Kidney (tissue), 14 donors: ENCODE data around the gene AKAP8. TPM values are rescaled to one million over a fixed set of nuclear protein-coding genes. Genes with fewer than 3 reads are reported as not detected.

Source experiments
- DNase-seq, 5 donors: peaks; one replicate each; pipeline ENCODE4 v3.0.0-alpha.2; 2013 to 2020
- FAIRE-seq: peaks from 2 replicates; lab custom pipeline; 2012; peaks lifted over from hg19 to GRCh38; lab: Jason Lieb, UNC
- H3K27ac ChIP-seq, 2 donors: one replicate each; pipeline ENCODE4 v1.7.0; 2013; ENCODE audit warnings: low read depth in 2 of 2, low read length in 2 of 2, inconsistent platforms in 1 of 2
- H3K27me3 ChIP-seq: one replicate; pipeline ENCODE4 v1.7.1; 2013; ENCODE audit warnings: low read length, inconsistent platforms; ENCODE audit not compliant: control insufficient read depth, insufficient read depth
- H3K36me3 ChIP-seq, 3 donors: one replicate each; pipeline versions ENCODE4 v1.7.0 to v1.7.1; 2013; ENCODE audit warnings: low read length in 3 of 3, control low read depth in 1 of 3, inconsistent platforms in 1 of 3; ENCODE audit not compliant: insufficient read depth in 3 of 3, control insufficient read depth in 2 of 3
- H3K4me1 ChIP-seq, 3 donors: one replicate each; pipeline versions ENCODE4 v1.7.0 to v1.7.1; 2013; ENCODE audit warnings: low read length in 3 of 3, inconsistent platforms in 1 of 3, low read depth in 1 of 3; ENCODE audit not compliant: control insufficient read depth in 2 of 3, insufficient read depth in 2 of 3
- H3K4me3 ChIP-seq, 3 donors: one replicate each; pipeline versions ENCODE4 v1.7.0 to v1.8.1; 2013; ENCODE audit warnings: low read length in 3 of 3, control low read depth in 1 of 3, inconsistent platforms in 1 of 3
- H3K9ac ChIP-seq, 3 donors: one replicate each; pipeline versions ENCODE4 v1.7.0 to v1.7.1; 2013; ENCODE audit warnings: low read length in 3 of 3, control low read depth in 1 of 3, inconsistent platforms in 1 of 3
- H3K9me3 ChIP-seq, 3 donors: one replicate each; pipeline versions ENCODE4 v1.7.0 to v1.7.1; 2013; ENCODE audit warnings: low read length in 3 of 3, control low read depth in 1 of 3, inconsistent platforms in 1 of 3; ENCODE audit not compliant: control insufficient read depth in 2 of 3, insufficient read depth in 1 of 3
- CTCF ChIP-seq: IDR thresholded peaks from 3 replicates; pipeline ENCODE4 v1.5.1; 2012; ENCODE audit warnings: mild to moderate bottlenecking, moderate library complexity, borderline replicate concordance; ENCODE audit not compliant: insufficient read depth; ENCODE audit errors: extremely low read depth
- intact Hi-C: fragments of 100-400 bp; cut with DNase I; formaldehyde crosslinking; loops from one replicate; pipeline ENCODE4 v1.11.1; 2022
- polyA plus RNA-seq: library from polyadenylated mRNA; stranded (reverse); fragments of 350-450 nt; fragmentation: Illumina TruSeq; extraction: RNeasy Lipid Tissue Mini Kit (QIAGEN cat#74804); gene quantifications from one replicate; pipeline ENCODE4 v1.2.3, GENCODE V29; 2014; ENCODE audit warnings: low read depth, low replicate concordance; ENCODE audit not compliant: insufficient read depth
- total RNA-seq: library from RNA; stranded (reverse); fragmentation: NEBNext Ultra II Directional; extraction: Animal tissue kit (Norgen Biotek cat#: 25700); gene quantifications from one replicate; pipeline ENCODE4 v1.2.1, GENCODE V29; 2021
- donor health status: control.
- donor health status: control.
- donor health status: control.
- donor health status: control.
- donor health status: control.
- donor health status: DM: yes; HTN: yes; CAD: no.
- donor health status: Normal renal cell carcinoma (clear cell type).

AKAP8 gene
- total and polyA plus RNA-seq, 2 donors from 2014 or later: 11.5 to 60.2 TPM

- Histone ChIP-seq H3K27ac (no peak overlapping the region), H3K9me3 (no peaks in the 10 kb centered on the region), H3K4me3 (no peak overlapping the region), H3K27me3 (no peaks in the 10 kb centered on the region), H3K36me3 (peaks cover 5 to 15% (median 11%) of the 10 kb centered on the region in 3 donors), H3K9ac (no peak overlapping the region), H3K4me1 (no peaks in the 10 kb centered on the region)
- no peak for DNase-seq
- no peak for FAIRE-seq
- no peak for TF ChIP-seq CTCF
- intact Hi-C loops: no loop called here
These were observed 44.5 kb upstream of the AKAP8 start for GRCh38 chr19:15424121-15424520.

- no peak for FAIRE-seq
- H3K27me3 ChIP-seq: no peaks in the 10 kb centered on the region
- no peak for TF ChIP-seq CTCF
- no peak overlapping the region for H3K9ac ChIP-seq
- no peak for DNase-seq
- intact Hi-C loops: no loop called here
- no peak overlapping the region for H3K27ac ChIP-seq
- H3K9me3 ChIP-seq: no peaks in the 10 kb centered on the region
- H3K4me1 ChIP-seq: no peaks in the 10 kb centered on the region
- H3K36me3 ChIP-seq: peaks cover 5 to 15% (median 11%) of the 10 kb centered on the region in 3 donors
- H3K4me3 ChIP-seq: no peak overlapping the region
These were observed 43.5 kb upstream of the AKAP8 start for GRCh38 chr19:15423130-15423529.

- H3K9me3 ChIP-seq: no peaks in the 10 kb centered on the region
- H3K36me3 ChIP-seq: peaks cover 5 to 15% (median 11%) of the 10 kb centered on the region in 3 donors
- no peak for DNase-seq
- H3K4me1 ChIP-seq: peaks cover 0 to 6% (median under 1%) of the 10 kb centered on the region in 3 donors
- no peaks in the 10 kb centered on the region for H3K27me3 ChIP-seq
- H3K9ac ChIP-seq: no peak overlapping the region
- TF ChIP-seq CTCF: no peak
- H3K4me3 ChIP-seq: no peak overlapping the region
- no peak for FAIRE-seq
- intact Hi-C loops: no loop called here
- no peak overlapping the region for H3K27ac ChIP-seq
These were observed 42.9 kb upstream of the AKAP8 start for GRCh38 chr19:15422296-15423075.
